ENCODE measurements around the gene NPAS3. TPM values are rescaled to one million over a fixed set of nuclear protein-coding genes. Genes with fewer than 3 reads are reported as not detected.

Gene NPAS3
- total RNA-seq, 2 donors from 2014 or later: 1.1 to 1.8 TPM

DNA sequence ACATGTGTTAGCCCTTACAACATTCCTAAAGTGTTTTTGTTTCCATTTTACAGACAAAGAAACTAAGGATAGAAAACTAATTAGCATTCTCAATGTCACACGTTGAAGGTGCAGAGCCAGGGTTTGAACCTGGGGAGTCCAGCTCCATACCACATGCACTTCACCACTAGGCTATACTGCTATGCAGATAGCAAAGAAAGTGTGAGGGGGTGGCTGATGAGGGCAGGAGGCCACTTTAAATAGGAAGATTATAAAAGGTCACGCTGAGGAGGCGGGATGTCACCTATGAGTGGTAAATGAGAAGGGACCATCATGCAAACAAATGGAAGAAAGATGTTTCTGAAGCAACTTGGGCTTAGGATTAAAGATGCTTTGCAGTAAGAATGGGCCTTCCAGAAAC, 798.3 kb downstream of the NPAS3 start:
- no peaks in the 10 kb centered on the region for H3K27me3 ChIP-seq (replicated peaks; ENCODE audit: insufficient read depth)
- DNase-seq (ENCODE audit: low spot score): no peak
- 92% methylated on average over 3 of the region's 3 CpGs for WGBS
- H3K27ac ChIP-seq: no peak overlapping the region
- H3K36me3 ChIP-seq: no peaks in the 10 kb centered on the region
- no peak overlapping the region for H3K4me3 ChIP-seq
- TF ChIP-seq POLR2A (IDR thresholded peaks at IDR 0.05) (no peak), CTCF (IDR thresholded peaks at IDR 0.05) (no peak), POLR2AphosphoS5 (IDR thresholded peaks at IDR 0.05) (no peak)
- no peaks in the 10 kb centered on the region for H3K9me3 ChIP-seq
- no peaks in the 10 kb centered on the region for H3K4me1 ChIP-seq (replicated peaks)
- intact Hi-C loops (cut with DNase I): no loop called here

- WGBS: 67% methylated on average over 2 of the region's 2 CpGs
- intact Hi-C loops (cut with DNase I): no loop called here
- H3K27me3 ChIP-seq (replicated peaks; ENCODE audit: insufficient read depth): no peaks in the 10 kb centered on the region
- TF ChIP-seq POLR2A (IDR thresholded peaks at IDR 0.05) (no peak), POLR2AphosphoS5 (IDR thresholded peaks at IDR 0.05) (no peak), CTCF (IDR thresholded peaks at IDR 0.05) (no peak)
- H3K4me1 ChIP-seq (replicated peaks): no peaks in the 10 kb centered on the region
- no peaks in the 10 kb centered on the region for H3K9me3 ChIP-seq
- no peak for DNase-seq (ENCODE audit: low spot score)
- no peak overlapping the region for H3K4me3 ChIP-seq
- no peaks in the 10 kb centered on the region for H3K36me3 ChIP-seq
- H3K27ac ChIP-seq: no peak overlapping the region
Measured at GRCh38 chr14:33737446-33737845, 798.8 kb downstream of the NPAS3 start.

- no peak for DNase-seq (ENCODE audit: low spot score)
- H3K4me1 ChIP-seq (replicated peaks): no peaks in the 10 kb centered on the region
- no peaks in the 10 kb centered on the region for H3K9me3 ChIP-seq
- TF ChIP-seq POLR2AphosphoS5 (IDR thresholded peaks at IDR 0.05): no peak
- TF ChIP-seq CTCF (IDR thresholded peaks at IDR 0.05): no peak
- no peak for TF ChIP-seq POLR2A (IDR thresholded peaks at IDR 0.05)
- WGBS: 84% methylated on average over 4 of the region's 4 CpGs
- no peak overlapping the region for H3K27ac ChIP-seq
- H3K4me3 ChIP-seq: no peak overlapping the region
- H3K36me3 ChIP-seq: no peaks in the 10 kb centered on the region
- no peaks in the 10 kb centered on the region for H3K27me3 ChIP-seq (replicated peaks; ENCODE audit: insufficient read depth)
- intact Hi-C loops (cut with DNase I): no loop called here
Measured at GRCh38 chr14:33738029-33738428, 799.4 kb downstream of the NPAS3 start.

- no peak overlapping the region for H3K27ac ChIP-seq
- no peaks in the 10 kb centered on the region for H3K4me1 ChIP-seq (replicated peaks)
- 83% methylated on average over 3 of the region's 3 CpGs for WGBS
- no peaks in the 10 kb centered on the region for H3K9me3 ChIP-seq
- intact Hi-C loops (cut with DNase I): no loop called here
- no peak overlapping the region for H3K4me3 ChIP-seq
- no peaks in the 10 kb centered on the region for H3K36me3 ChIP-seq
- DNase-seq (ENCODE audit: low spot score): no peak
- H3K27me3 ChIP-seq (replicated peaks; ENCODE audit: insufficient read depth): no peaks in the 10 kb centered on the region
- TF ChIP-seq CTCF (IDR thresholded peaks at IDR 0.05): no peak
- no peak for TF ChIP-seq POLR2A (IDR thresholded peaks at IDR 0.05)
- TF ChIP-seq POLR2AphosphoS5 (IDR thresholded peaks at IDR 0.05): no peak
Measured at GRCh38 chr14:33738491-33738890, 799.8 kb downstream of the NPAS3 start.

GRCh38 chr14:33740531-33740930, 801.9 kb downstream of the NPAS3 start:
- no peaks in the 10 kb centered on the region for H3K36me3 ChIP-seq
- 91% methylated on average over 5 of the region's 5 CpGs for WGBS

More at GRCh38 chr14:33740531-33740930, 801.9 kb downstream of the NPAS3 start:
- no peak for DNase-seq (ENCODE audit: low spot score)
- Histone ChIP-seq H3K4me1 (replicated peaks) (no peaks in the 10 kb centered on the region), H3K9me3 (no peaks in the 10 kb centered on the region), H3K27me3 (replicated peaks; ENCODE audit: insufficient read depth) (no peaks in the 10 kb centered on the region), H3K4me3 (no peak overlapping the region), H3K27ac (no peak overlapping the region)
- intact Hi-C loops (cut with DNase I): no loop called here
- TF ChIP-seq CTCF (IDR thresholded peaks at IDR 0.05) (no peak), POLR2AphosphoS5 (IDR thresholded peaks at IDR 0.05) (no peak), POLR2A (IDR thresholded peaks at IDR 0.05) (no peak)
